HG02852 (cell line): ENCODE results near the gene KY.

Experiments used
- ATAC-seq: cut with Tn5 transposase; IDR thresholded peaks from one replicate; pipeline ENCODE4 v1.9.1; 2021; ENCODE audit warnings: mild to moderate bottlenecking, moderate library complexity; ENCODE audit not compliant: unreplicated experiment

Gene KY

DNA sequence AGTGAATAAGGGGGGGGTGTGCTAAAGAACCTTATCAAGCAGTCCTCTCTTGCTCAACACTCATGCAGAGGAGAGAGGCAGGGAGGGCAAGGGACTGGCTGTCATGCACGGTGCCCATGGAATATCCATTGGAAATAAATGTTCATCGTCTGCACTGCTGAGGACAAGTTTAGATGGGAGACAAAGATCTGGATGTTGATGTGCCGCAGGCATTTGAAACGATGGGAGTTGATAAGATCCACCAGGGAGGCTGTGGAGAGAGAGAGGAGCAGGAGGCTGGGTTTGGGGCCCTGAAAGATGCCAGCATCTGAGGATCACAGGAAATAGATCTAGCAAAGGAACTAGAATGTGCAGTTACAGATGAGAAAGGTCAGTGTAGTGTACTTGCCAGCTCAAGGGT is 88.8 kb downstream of the KY start:
- ATAC-seq, result no peak

DNA sequence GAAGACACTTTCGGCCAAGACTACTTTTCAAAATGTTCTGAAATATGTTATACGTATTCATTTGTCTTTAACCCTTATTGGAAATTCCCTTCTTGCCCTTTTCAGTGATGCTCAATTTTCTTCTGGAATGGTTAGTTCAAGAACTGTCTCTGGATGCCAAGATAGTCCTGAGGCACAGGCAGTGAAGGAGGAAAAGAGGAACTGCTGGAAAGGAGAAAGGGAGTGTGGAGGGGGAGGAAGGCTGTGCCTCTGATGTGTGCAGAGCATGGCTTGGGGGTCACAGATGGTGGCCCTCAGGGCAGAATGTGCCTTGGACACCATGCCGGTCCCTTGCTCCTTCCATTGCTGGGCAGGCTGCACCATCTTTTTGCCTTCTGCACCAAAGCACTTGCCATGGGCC is 91.2 kb downstream of the KY start:
- ATAC-seq, result no peak
